Stimulated activated CD4-positive, alpha-beta T cell treated with anti-CD3 and anti-CD28 coated beads, Interleukin-1b, Interleukin-23, amount 100 ng/mL, for 48 hours (primary cell): Measurements from ENCODE around the gene OR10A7.
"Not testable (repeated sequence)": the region's sequence is repeated elsewhere in the genome, so short reads cannot be mapped to it uniquely, and the experiment has no call there.

Source experiments
- DNase-seq: peaks from one replicate; pipeline ENCODE4 v3.0.0-alpha.2; 2020

Gene OR10A7, protein sequence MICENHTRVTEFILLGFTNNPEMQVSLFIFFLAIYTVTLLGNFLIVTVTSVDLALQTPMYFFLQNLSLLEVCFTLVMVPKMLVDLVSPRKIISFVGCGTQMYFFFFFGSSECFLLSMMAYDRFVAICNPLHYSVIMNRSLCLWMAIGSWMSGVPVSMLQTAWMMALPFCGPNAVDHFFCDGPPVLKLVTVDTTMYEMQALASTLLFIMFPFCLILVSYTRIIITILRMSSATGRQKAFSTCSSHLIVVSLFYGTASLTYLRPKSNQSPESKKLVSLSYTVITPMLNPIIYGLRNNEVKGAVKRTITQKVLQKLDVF

DNA sequence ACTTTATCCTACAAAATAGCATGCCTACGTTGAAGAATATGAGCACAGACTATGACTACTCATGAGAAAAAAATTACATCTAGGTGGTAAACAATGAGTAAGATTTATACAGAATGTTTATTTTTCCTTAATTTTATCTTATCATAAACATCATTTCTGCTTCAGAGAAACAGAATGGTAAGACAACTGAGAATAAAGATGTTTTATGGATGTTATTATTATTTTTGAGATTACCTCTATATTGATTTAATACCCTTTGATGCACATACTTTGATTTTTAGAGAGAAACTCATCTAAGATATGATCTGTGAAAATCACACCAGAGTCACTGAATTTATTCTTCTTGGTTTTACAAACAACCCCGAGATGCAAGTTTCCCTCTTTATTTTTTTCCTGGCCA lies at the start of gene OR10A7:
Gene OR10A7 (plus strand): TSS at position 301 of the 400 bp plus-strand sequence. CDS start 0 bp downstream, at position 301.
- DNase-seq, result no peak

DNA sequence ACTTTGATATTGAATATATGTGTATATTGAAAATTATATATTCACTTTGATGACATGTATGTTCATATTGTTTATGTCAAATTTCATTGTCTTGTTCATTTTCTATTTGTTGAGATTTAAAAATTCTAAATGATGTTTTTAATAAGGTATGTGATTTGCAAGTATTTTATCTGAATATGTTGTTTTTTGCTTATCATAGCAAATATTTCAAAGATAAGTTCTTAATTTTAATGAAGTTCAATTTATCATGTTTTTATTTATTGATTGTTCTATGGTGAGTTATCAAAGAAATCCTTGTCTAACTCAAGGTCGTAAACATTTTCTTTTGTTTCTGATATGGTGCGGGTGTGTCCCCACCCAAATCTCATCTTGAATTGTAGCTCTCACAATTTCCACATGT lies 49.4 kb upstream of the OR10A7 start:
- no peak for DNase-seq

DNA sequence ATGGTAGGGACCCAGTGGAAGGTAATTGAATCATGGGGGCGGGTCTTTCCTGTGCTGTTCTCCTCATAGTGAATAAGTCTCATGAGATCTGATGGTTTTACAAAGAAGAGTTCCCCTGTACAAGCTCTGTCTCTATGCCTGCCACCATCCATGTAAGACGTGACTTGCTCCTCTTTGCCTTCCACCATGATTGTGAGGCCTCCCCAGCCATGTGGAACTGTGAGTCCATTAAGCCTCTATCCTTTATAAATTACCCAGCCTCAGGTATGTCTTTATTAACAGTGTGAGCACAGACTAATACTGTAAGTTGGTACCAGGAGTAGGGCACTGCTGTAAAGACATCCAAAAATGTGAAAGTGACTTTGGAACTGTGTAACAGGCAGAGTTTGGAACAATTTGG lies 49.0 kb upstream of the OR10A7 start:
- DNase-seq, result not testable (repeated sequence)

DNA sequence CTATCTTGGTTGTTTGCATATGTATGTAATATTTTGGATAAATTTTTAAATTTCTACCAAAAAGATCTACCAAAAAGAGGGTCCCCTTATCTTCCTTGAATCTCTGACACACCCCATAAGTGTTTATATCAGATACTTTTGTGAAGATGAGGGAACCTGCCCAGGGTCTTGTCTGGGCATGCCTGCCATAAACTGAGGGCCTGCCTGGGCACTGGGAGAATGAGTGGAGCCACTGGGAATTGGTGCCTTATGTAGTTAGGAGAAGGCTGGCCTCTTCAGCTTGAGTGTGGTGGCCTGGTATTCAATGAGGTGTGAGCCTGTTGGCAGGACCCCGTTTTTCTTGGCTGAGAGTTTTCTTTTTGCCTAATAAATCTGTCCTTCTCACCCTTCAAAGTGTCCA lies 48.1 kb upstream of the OR10A7 start:
- DNase-seq, result no peak

DNA sequence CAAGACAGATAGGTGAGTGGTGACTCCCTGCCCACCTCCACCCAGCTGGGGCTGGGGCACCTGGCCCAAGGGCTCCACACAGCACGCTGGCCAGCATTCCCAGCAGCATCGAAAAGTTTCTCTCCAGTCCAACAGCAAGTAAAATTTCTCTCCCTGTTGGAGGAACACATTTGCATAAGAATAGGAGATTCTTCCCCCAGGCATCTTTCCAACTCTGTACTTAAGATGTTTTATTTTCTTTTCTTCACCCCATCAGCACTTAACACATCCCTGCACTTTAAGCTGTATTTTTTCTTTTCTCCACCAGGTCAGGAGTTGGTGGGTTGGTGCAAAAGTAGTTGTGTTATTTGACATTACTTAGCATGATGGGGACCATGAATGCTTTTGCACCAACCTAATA lies 47.4 kb upstream of the OR10A7 start:
- DNase-seq, result no peak

DNA sequence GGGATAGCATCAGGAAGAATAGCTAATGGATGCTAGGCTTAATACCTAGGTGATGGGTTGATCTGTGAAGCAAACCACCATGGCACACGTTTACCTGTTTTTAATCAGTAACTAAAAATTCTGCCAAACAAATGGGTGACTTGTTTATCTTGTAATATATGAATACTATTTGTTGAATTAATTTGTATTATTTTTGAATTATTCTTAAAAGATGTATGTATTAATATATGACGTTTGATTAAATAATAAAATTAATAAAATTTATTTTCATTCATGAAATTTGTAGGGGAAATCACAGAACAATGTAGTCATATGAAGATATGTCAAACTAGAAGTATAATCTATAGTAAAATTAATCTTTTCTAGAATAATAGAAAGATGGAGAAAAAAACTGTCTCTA lies 32.3 kb upstream of the OR10A7 start:
- DNase-seq, result no peak

DNA sequence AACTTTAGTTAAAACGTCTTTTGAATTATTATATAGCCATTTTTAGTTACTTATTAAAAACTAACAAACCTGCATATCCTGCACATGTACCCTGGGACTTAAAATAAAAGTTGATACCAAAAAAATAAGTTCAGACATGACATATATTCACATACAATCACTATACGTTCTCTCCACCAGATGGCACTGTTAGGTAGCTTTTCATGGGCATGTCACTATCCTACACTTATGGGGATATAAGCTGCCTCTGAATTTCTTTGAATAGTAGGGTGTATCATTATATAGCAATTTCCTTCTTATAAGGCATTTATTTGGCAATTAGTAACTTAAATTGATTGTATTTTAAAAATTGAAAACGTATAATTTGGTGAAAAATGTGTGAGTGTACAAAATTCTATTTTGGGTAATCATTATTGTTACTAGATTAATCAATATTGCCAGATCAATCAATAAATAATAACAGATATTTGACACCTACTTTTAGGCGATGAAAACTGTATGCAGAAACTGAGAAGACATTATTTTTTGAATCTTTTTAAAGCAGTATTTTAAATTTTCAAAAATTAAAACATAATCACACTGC lies 31.8 kb upstream of the OR10A7 start:
- DNase-seq, result peak; percentile 20

DNA sequence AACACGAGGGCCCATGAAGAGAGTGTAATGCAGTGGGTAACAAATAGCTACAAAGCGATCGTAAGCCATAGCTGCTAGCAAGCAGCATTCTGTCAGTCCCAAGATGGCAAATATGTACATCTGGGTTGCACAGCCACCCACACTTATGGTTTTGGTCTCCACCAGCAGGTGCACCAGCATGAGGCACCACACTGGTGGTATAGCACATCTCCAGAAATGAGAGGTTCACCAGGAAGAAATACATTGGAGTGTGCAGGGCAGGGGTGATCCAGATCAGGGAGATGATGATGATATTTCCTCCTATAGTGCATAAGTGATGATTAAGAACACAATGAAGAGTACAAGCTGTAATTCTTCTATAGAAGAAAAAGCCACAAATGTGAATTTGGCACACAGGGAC lies 26.4 kb upstream of the OR10A7 start:
- DNase-seq, result no peak

DNA sequence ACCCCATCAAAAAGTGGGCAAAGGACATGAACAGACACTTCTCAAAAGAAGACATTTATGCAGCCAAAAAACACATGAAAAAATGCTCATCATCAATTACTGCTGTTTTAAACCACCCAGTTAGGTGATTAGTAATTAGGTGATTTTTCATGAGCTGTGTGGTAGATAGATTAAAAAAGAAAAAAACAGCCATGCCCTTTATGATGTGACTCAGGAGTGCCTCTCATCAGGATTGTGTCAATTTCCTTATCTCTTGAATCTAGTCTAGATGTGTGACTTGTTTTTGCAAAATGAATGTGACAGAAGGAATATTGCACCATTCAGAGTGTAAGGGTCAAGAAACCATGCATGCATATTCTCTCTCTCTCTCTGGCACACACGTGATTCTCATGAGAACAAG lies 5.7 kb downstream of the OR10A7 start:
- no peak for DNase-seq

DNA sequence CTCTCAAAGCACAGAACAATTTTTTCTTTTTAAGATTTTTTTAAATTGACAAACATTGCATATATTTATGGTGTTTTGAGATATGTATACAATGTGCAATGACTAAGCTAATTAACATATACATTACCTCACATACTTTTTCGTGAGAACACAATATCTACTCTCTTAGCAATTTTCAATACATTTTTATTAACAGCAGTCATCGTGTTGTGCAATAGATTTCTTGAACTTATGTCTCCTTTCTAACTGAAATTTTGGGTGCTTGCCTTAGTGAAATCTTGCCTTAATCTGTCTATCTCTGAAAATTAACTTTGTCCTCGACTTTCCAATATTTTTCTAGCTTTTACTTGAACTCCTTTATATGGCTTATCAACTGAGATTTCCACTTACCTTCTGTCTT lies 6.8 kb downstream of the OR10A7 start:
- no peak for DNase-seq

DNA sequence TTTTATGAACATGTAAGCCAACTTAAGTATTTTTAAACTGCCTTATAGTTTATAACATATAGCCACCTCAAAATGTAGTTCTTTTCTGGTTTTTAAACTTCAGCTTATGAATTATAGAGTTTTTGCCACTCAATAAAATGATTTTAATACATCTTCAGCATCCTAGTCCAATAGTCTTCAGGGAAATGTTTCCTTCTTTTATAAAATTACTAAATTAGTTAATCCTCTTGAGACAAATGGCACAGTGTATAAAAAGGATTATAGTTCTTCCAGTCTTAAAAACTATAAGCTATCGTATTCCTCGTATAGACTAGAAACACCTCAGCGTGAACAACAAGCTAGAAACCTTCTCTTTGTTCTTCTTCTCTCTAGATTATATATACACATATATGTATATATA lies 23.5 kb downstream of the OR10A7 start, which contains the start of gene OR6C74:
Gene OR6C74 (plus strand): TSS at position 301 of the 400 bp plus-strand sequence. CDS start 2,679 bp downstream, outside the sequence.
- no peak for DNase-seq

DNA sequence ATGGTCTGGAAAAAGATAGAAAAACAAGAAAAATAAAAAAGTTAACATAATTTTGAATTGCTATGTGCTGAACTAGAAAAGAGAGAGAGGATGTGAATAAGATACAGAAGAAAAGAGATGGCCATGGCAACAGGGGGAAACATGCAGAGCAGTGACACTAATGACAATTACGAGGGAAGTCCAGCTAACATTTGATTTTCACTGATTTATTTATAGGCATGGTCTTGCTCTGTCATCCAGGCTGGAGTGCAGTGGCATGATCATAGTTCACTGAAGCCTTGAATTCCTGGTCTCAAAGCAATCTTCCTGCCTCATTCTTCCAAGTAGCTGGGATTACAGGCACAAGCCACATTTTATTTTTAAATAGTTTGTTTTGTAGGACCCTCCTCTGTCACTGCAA lies 25.3 kb downstream of the OR10A7 start:
- no peak for DNase-seq

DNA sequence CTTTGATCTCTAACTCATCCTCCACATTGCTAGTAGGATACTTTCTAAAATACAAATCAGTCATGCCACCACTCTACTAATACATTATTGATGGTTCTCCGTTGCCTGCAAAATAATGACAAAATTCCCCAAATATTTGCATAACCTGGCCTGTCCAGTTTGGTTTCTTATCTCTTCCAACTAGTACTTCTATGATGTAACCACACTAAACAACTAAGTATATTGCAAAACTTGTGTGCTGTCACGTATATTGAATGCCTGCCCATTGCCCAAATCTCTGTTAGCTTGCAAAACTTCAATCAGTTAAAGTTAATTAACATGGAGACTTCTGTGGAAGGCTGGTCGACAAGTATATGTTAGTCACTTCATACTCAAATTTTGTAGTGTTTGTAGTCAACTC lies 30.1 kb downstream of the OR10A7 start:
- DNase-seq, result no peak

DNA sequence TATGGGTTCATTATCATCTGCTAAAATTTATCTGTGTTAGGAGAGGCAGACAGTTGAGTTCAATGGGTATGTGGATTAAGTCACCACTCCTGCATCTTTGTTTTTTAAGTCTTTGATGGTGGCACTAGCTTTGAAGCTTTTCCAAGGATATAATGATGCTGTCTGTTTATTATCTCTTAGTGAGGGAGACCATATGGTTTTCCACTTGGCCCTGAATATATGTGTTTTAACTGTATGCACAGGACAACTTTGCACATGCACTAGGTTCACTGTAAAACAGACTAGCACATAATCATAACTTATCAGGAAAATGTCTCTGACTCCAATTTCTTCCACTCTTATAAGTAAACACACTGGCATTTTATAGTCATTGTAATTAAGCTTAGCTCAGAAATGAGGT lies 32.5 kb downstream of the OR10A7 start:
- DNase-seq, result no peak

DNA sequence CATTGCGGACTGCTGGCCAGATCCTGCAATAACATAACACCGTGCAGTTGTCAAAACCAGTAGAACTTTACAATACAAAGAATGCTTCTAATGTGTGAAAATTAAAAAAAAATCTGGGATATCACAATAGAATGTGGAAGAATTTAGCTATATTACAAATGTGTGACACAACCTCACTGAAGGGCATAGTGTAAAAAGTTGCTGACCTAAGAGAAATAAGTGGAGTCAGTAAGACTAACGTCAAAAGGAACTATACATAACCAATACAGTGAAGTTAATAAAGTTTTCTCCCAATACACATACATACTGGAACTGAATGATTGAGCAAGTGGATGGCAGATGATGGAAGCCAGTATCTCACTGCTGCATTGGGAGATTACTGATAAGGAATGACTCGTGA lies 36.0 kb downstream of the OR10A7 start:
- DNase-seq, result no peak

DNA sequence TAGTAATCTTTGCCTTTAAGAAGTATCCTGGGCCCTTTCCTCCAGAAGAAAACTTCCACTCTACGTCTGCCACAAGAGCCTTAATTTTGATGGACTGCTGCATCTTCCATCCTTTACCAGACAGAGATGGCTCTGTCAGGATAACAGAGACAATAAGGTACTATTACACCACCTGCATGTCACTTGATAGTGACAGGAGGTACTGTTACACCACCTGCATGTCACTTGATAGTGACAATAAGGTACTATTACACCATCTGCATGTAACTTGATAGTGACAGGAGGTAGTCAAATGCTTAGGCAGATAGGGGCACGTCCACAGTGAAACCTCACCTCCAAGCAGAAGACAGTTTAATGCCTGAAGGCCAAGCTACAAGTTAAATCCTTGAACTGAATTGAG lies 37.5 kb downstream of the OR10A7 start:
- DNase-seq, result no peak
